Heart left ventricle (tissue), 16 donors: ENCODE results near the gene GPATCH1. TPM values are rescaled to one million over a fixed set of nuclear protein-coding genes. Genes with fewer than 3 reads are reported as not detected.

Source experiments
- ATAC-seq, 4 donors: fragments of 200-7000 bp; cut with Tn5 transposase; one replicate each; pipeline ENCODE4 v1.9.1; 2020 to 2022; ENCODE audit warnings: moderate library complexity in 4 of 4, mild to moderate bottlenecking in 3 of 4, moderate number of reproducible peaks in 1 of 4
- DNase-seq, 5 donors: peaks; one replicate each; pipeline ENCODE4 v3.0.0-alpha.2; 2020
- H3K27ac ChIP-seq, 12 donors: fragments of 200-600 bp; sonication (generic) in 4 of 12; one replicate each; pipeline versions ENCODE4 v1.5.0 to v1.8.0; 2016 to 2022; ENCODE audit warnings: mild to moderate bottlenecking in 2 of 12
- H3K27me3 ChIP-seq, 9 donors: fragments of 200-600 bp; sonication (generic) in 2 of 9; one replicate each; pipeline versions ENCODE4 v1.5.1 to v1.8.0; 2016 to 2022; ENCODE audit warnings: mild to moderate bottlenecking in 3 of 9
- H3K36me3 ChIP-seq, 9 donors: fragments of 200-600 bp; sonication (generic) in 2 of 9; one replicate each; pipeline versions ENCODE4 v1.5.0 to v1.8.0; 2018 to 2022; ENCODE audit warnings: mild to moderate bottlenecking in 2 of 9
- H3K4me1 ChIP-seq, 12 donors: fragments of 200-600 bp; sonication (generic) in 4 of 12; one replicate each; pipeline versions ENCODE4 v1.5.0 to v1.8.0; 2016 to 2022; ENCODE audit warnings: mild to moderate bottlenecking in 3 of 12
- H3K4me3 ChIP-seq, 12 donors: fragments of 200-600 bp; sonication (generic) in 4 of 12; one replicate each; pipeline versions ENCODE4 v1.5.0 to v1.8.0; 2017 to 2022; ENCODE audit warnings: mild to moderate bottlenecking in 9 of 12, moderate library complexity in 4 of 12
- H3K9me3 ChIP-seq, 12 donors: fragments of 200-600 bp; sonication (generic) in 4 of 12; one replicate each; pipeline versions ENCODE4 v1.5.0 to v1.8.0; 2016 to 2022; ENCODE audit warnings: mild to moderate bottlenecking in 1 of 12
- CTCF ChIP-seq, 12 donors: fragments of 200-600 bp; sonication (generic) in 4 of 12; IDR thresholded peaks; one replicate each; pipeline versions ENCODE4 v1.5.0 to v1.8.0; 2018 to 2022; ENCODE audit warnings: antibody characterized with exemption in 12 of 12, mild to moderate bottlenecking in 5 of 12
- POLR2A ChIP-seq, 2 donors: fragments of 450-650 bp; IDR thresholded peaks; one replicate each; pipeline ENCODE4 v1.6.1; 2017; ENCODE audit warnings: antibody characterized with exemption in 2 of 2, mild to moderate bottlenecking in 2 of 2, moderate library complexity in 2 of 2
- WGBS, 4 donors: extraction: QIAGEN DNeasy Blood & Tissue Kit in 2 of 4; methylation state at CpG; one replicate each; pipeline versions ENCODE4 v1.1.5 to v1.1.7; 2013 to 2018; 5-methylcytosine and 5-hydroxymethylcytosine counted together
- intact Hi-C, 10 donors: fragments of 100-400 bp; cut with DNase I; formaldehyde crosslinking; loops; one replicate each; pipeline versions ENCODE4 v1.11.1 to v1.14.2; 2022
- polyA plus RNA-seq, 2 donors: library from polyadenylated mRNA; stranded (reverse); fragments of 200-250 nt; gene quantifications; one replicate each; pipeline ENCODE4 v1.2.3, GENCODE V29; 2013
- total RNA-seq, 9 donors: library from RNA; depleted of rRNA in 2 of 9; stranded (reverse); fragments of >200 nt in 2 of 9; fragmentation: NEBNext Ultra II Directional in 3 of 9; extraction: Animal tissue kit (Norgen Biotek cat#: 25700) in 3 of 9; gene quantifications; one replicate each; pipeline versions ENCODE4 v1.1.0 to v1.2.4, GENCODE V29; 2016 to 2023
- donor health status: ischemic (EF 13 %, LVEDD 7.1; RV severe dilation, severe dysfunction).
- donor health status: healthy with polysubstance abuse.
- donor health status: DM: no; HTN: yes; CAD: no.
- donor health status: DM: no; HTN: no; CAD: no.
- donor health status: ischemic (EF 25% LVEDD 6.9; RV normal size, moderate dysfunction).
- donor health status: ischemic (EF 25% LVEDD 5.7; RV mildly dilated, moderate dysfunction).
- donor health status: healthy.
- donor health status: DM: yes; HTN: yes; CAD: no.
- donor health status: ischemic (EF 35%, LVEDD 5.7; RV mildly dilated, moderate dysfunction).
- donor health status: nonischemic (EF 11% LVEDD 7.7; RV severe dilation, severe dysfunction).
- donor health status: DM: yes; HTN: yes; CAD: no.
- donor health status: PGD.
- donor health status: ischemic (EF 29% LVEDD 5.4; RV normal size, mild dysfunction).
- donor health status: nonischemic (EF 23%, LVEDD 6.1; RV moderate dilation, normal function).

The GPATCH1 gene
- total and polyA plus RNA-seq, 11 donors = 3.3 to 6.7 (median 5.3) TPM

- H3K9me3 ChIP-seq = no peaks in the 10 kb centered on the region
- TF ChIP-seq CTCF (IDR thresholded peaks at IDR 0.05) (no peak), POLR2A (IDR thresholded peaks at IDR 0.05) (no peak)
- H3K36me3 ChIP-seq = peaks cover 0 to 30% (median 27%) of the 10 kb centered on the region in 9 donors
- no peaks in the 10 kb centered on the region for H3K27me3 ChIP-seq
- H3K4me1 ChIP-seq = peaks cover 0 to 15% (median 10%) of the 10 kb centered on the region in 12 donors
- ATAC-seq (no peak), DNase-seq (no peak)
- WGBS, 4 donors = 67 to 89% (median 79%) methylated on average over 2 to 3 of the region's 3 CpGs
- H3K4me3 ChIP-seq = no peak overlapping the region
- H3K27ac ChIP-seq = no peak overlapping the region
- intact Hi-C loops = loop anchor here in 3 of 10 donors (10.0 kb wide), 1 partner anchor 111 kb away; the partner anchor contains the start of genes CEP89 (in 3 of the 3) and FAAP24 (in 3 of the 3)
Observed at GRCh38 chr19:33085570-33086128, 4.7 kb downstream of the GPATCH1 start.

DNA sequence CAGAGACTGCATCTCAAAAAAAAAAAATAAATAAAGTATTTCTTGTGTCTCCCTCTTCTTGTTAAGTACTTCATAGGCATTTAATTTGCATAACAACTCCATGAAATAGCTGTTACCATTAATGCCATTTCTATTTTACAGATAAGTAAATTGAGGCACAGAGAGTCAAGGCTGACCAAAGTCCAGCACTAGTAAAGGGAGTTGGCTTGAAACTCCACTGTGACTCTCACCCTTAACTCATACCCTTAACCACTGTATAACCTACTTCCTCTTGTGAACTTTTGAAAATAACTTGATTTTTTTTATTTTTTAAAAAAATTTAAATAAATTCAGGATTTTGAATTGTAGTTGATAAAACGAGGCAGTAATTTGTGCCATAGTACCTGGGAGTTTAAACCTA is 6.0 kb downstream of the GPATCH1 start:
- TF ChIP-seq POLR2A (IDR thresholded peaks at IDR 0.05) (no peak), CTCF (IDR thresholded peaks at IDR 0.05) (no peak)
- 85 to 90% (median 88%) methylated on average over 1 of the region's 1 CpG for WGBS, 4 donors
- no peaks in the 10 kb centered on the region for H3K9me3 ChIP-seq
- H3K27me3 ChIP-seq = no peaks in the 10 kb centered on the region
- H3K4me3 ChIP-seq = no peak overlapping the region
- H3K36me3 ChIP-seq = peaks cover 0 to 43% (median 40%) of the 10 kb centered on the region in 9 donors
- peaks cover 0 to 8% (median 4%) of the 10 kb centered on the region in 12 donors for H3K4me1 ChIP-seq
- no peak for DNase-seq
- no peak overlapping the region for H3K27ac ChIP-seq
- intact Hi-C loops = loop anchor here in 3 of 10 donors (10.0 kb wide), 1 partner anchor 112 kb away; the partner anchor contains the start of genes CEP89 (in 3 of the 3) and FAAP24 (in 3 of the 3)
- no peak for ATAC-seq

GRCh38 chr19:33089010-33089409 is 8.0 kb downstream of the GPATCH1 start:
- TF ChIP-seq POLR2A (IDR thresholded peaks at IDR 0.05) (no peak), CTCF (IDR thresholded peaks at IDR 0.05) (no peak)
- H3K9me3 ChIP-seq = no peaks in the 10 kb centered on the region
- intact Hi-C loops = loop anchor here in 3 of 10 donors (10.0 kb wide), 1 partner anchor 114 kb away; the partner anchor contains the start of genes CEP89 (in 3 of the 3) and FAAP24 (in 3 of the 3)
- no peaks in the 10 kb centered on the region for H3K4me1 ChIP-seq
- DNase-seq = no peak
- H3K4me3 ChIP-seq = no peak overlapping the region
- no peaks in the 10 kb centered on the region for H3K27me3 ChIP-seq
- H3K27ac ChIP-seq = no peak overlapping the region
- WGBS, 4 donors = 87 to 95% (median 91%) methylated on average over 3 of the region's 3 CpGs
- peaks cover 0 to 63% (median 60%) of the 10 kb centered on the region in 9 donors for H3K36me3 ChIP-seq
- ATAC-seq = no peak

DNA sequence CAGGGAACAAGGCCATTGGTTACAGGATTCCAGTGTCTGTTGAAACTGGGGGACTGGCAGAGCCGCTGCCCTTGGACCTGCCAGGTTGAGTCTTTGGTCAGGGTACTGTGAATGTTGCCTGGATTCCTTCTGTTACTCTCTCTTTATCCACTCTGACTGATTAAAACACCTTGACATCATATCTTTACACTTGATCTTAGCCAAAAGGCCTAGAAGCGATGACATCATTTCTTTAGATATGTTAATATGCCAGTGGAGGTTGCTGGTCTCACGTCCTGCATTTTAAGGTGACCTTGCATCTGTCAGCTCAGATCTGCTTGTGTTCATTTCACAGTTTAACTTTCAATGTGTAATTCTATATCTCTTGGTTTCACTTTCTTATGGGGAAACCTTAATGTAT is 9.2 kb downstream of the GPATCH1 start:
- intact Hi-C loops = no loop called here
- Histone ChIP-seq H3K36me3 (peaks cover 0 to 75% (median 72%) of the 10 kb centered on the region in 9 donors), H3K4me3 (no peak overlapping the region), H3K9me3 (no peaks in the 10 kb centered on the region), H3K27me3 (no peaks in the 10 kb centered on the region), H3K4me1 (no peaks in the 10 kb centered on the region), H3K27ac (no peak overlapping the region)
- TF ChIP-seq POLR2A (IDR thresholded peaks at IDR 0.05) (no peak), CTCF (IDR thresholded peaks at IDR 0.05) (no peak)
- WGBS, 4 donors = 78 to 93% (median 82%) methylated on average over 3 of the region's 3 CpGs
- no peak for DNase-seq
- no peak for ATAC-seq
